Fibroblast of mammary gland (primary cell): ENCODE results near the gene DCAKD.
A peak's percentile ranks its signal among the peaks of the same experiment; 100 is the strongest.

ENCODE experiments used
- DNase-seq: peaks from one replicate; pipeline ENCODE4 v3.0.0-alpha.2; 2010; ENCODE audit warnings: low read depth
- H3K4me3 ChIP-seq: 2 replicates; pipeline ENCODE4 v1.5.1; 2011; ENCODE audit warnings: low read depth, mild to moderate bottlenecking, low read length, moderate library complexity; ENCODE audit not compliant: control insufficient read depth
- CTCF ChIP-seq: conservative IDR thresholded peaks from 2 replicates; pipeline ENCODE4 v1.5.1; 2011; ENCODE audit warnings: low read depth, low read length, inconsistent platforms; ENCODE audit not compliant: control insufficient read depth, insufficient read depth

The DCAKD gene, protein sequence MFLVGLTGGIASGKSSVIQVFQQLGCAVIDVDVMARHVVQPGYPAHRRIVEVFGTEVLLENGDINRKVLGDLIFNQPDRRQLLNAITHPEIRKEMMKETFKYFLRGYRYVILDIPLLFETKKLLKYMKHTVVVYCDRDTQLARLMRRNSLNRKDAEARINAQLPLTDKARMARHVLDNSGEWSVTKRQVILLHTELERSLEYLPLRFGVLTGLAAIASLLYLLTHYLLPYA

GRCh38 chr17:45051060-45051719 is at the start of gene DCAKD:
TSS of gene DCAKD (minus strand) at chr17:45051632. CDS start at chr17:45034885, 16,747 bp downstream.
- TF ChIP-seq CTCF = no peak
- peak within 1 kb of the TSS; percentile 75 for H3K4me3 ChIP-seq
- peak; percentile 91 for DNase-seq

DNA sequence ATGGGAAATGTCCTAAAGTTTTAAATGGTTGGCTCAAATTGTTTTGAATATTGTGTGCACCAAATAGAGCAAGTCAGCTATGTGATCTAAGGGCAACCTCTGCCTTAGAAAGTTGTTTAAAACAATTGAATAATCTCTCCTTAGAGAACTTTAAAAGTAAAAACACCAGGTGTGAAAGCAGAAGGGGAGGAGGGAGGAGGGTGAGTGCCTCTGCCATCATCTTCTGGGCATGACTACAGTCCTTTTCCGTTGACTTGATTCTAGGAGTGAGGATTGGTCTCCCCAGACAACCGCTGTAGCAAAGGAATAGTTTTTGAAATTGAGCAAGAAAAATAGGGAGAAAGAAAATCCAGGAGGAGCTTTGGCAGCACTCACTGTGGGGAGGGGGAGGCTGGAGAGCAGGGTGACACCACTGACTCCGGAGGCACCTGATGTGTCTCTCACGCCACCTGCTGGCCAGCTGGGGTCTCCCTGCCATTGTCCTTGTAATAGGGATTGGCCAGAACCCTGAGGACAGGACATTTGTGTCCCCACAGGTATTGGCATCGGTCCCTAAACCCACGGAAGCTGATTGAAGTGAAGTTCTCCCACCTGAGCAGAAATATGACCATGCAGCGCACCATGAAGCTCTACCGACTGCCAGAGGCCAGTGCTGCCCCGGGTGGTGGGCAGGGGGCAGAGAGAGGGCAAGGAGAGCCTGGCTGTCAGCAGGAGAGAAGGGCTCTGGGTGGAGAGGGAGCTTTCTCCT is 47.6 kb upstream of the DCAKD start:
- no peak overlapping the region for H3K4me3 ChIP-seq
- DNase-seq = peak; percentile 78
- TF ChIP-seq CTCF = peak; percentile 82

DNA sequence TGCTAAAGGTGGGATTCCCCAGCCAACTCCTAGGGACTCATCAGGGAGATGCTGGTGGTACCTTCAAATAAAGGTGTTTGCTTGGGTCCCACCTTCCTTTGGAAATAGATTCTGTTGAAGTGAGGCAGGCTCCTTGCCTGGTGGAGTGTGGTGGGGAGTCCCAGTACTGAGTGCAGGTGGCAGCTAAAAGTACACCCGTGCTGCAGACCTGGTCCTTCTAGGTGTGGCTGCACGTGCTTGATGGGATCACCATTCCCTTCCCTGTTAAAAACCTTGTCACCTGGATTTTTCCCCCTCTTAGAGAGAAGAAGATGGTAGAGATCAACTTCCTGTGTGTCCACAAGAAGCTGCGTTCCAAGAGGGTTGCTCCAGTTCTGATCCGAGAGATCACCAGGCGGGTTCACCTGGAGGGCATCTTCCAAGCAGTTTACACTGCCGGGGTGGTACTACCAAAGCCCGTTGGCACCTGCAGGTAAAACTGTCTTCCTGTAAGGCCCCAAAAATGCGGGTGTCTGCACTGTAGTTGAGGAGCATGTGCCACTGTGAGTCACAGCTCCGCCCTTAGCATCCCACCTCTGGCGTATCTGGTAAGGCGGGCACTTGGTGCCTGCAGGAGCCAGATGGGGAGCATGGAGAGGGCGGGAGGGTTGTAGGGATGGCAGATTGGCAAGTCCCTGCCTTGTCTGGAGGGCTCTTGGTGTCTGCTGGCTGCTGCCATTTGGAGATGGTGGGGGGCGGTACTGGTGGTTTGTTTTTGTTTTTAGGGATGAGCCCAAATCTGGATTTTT is 46.8 kb upstream of the DCAKD start:
- no peak for TF ChIP-seq CTCF
- H3K4me3 ChIP-seq = no peak overlapping the region
- no peak for DNase-seq

DNA sequence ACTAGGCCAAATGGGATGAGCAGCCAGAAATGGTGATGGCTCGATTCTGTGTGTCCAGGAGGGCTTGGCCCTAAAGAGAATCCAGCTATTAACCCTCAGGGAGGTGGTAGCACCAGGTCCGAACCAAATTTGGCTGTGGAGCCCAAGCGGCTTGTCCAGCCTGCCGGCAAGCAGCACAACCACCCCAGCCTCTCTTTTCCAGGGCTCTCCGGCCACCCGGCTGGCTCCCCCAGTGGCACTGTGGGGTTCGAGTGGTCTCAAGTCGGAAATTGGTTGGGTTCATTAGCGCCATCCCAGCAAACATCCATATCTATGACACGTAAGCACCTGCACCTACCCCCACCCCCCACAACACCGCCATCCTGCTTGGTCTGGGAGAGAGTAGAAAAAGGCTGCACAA is 45.5 kb upstream of the DCAKD start:
- DNase-seq = no peak
- TF ChIP-seq CTCF = no peak
- H3K4me3 ChIP-seq = no peak overlapping the region

GRCh38 chr17:45096141-45096540 is 44.7 kb upstream of the DCAKD start:
- DNase-seq = peak; percentile 51
- H3K4me3 ChIP-seq = no peak overlapping the region
- peak; percentile 67 for TF ChIP-seq CTCF

DNA sequence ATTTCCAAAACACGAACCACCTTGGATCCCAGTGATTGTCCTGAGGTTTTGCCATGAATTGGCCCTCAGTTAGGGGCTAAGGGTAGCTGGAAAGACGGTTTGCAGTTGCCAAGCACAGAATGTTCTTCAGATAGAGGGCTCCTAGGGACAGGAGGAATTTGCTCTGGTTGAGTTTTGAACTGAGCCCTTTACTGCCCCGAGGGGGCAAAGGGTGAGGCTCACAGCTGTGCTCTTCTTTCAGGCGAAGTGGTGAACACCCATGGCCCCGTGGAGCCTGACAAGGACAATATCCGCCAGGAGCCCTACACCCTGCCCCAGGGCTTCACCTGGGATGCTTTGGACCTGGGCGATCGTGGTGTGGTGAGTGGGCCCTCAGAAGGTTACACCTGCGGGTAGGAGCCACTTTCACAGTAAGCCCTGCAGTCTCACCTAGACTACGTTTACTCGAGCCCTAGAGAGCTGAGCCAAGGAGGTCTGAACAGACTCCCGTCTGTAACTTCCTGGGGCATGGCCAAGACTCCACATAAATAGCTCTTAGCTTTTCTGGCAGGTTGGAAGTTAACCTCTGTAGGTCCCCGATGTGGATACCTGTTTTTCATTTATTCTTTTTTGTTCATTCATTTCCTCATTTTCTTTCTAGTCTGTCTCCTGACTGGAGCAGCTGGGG is 42.1 kb upstream of the DCAKD start:
- no peak for TF ChIP-seq CTCF
- H3K4me3 ChIP-seq = no peak overlapping the region
- DNase-seq = no peak
